HEK293 (cell line): ENCODE results near the gene C5orf47.

ENCODE experiments used
- CTCF ChIA-PET: fragments of 350-600 bp; formaldehyde crosslinking; extraction: SDS; loops from one replicate; lab custom pipeline; 2021; ENCODE audit warnings: antibody characterized with exemption; lab: Yijun Ruan, JAX
- POLR2A ChIA-PET: fragments of 300-600 bp; formaldehyde crosslinking; extraction: SDS; loops from one replicate; lab custom pipeline; 2020; ENCODE audit warnings: antibody characterized with exemption, inconsistent platforms; lab: Yijun Ruan, JAX
- H3K27ac ChIP-seq: fragments of 200-500 bp; sonication (Bioruptor generic); 2 replicates; pipeline ENCODE4 v1.5.1; 2014; ENCODE audit warnings: low read depth, low read length, control low read depth, inconsistent platforms; ENCODE audit errors: extremely low read depth
- H3K36me3 ChIP-seq, 2 experiments: fragments of 200-500 bp in 1 of 2; sonication (Bioruptor generic) in 1 of 2; 1 replicate in 1 of 2; 2 replicates in 1 of 2; pipeline ENCODE4 v1.5.1; 2014 to 2017; ENCODE audit warnings: inconsistent platforms in 2 of 2, low read length in 2 of 2; ENCODE audit not compliant: control insufficient read depth in 2 of 2, insufficient read depth in 1 of 2
- H3K4me1 ChIP-seq: fragments of 200-500 bp; sonication (Bioruptor generic); 2 replicates; pipeline ENCODE4 v1.5.1; 2014; ENCODE audit warnings: mild to moderate bottlenecking, low read length, inconsistent platforms; ENCODE audit not compliant: control insufficient read depth, insufficient read depth
- H3K4me3 ChIP-seq: 2 replicates; pipeline ENCODE4 v1.5.1; 2011; ENCODE audit warnings: low read depth, mild to moderate bottlenecking, control low read depth, low read length, moderate library complexity
- H3K9me3 ChIP-seq: fragments of 200-500 bp; sonication (Bioruptor generic); 2 replicates; pipeline ENCODE4 v1.5.1; 2014; ENCODE audit warnings: low read depth, low read length, inconsistent platforms; ENCODE audit not compliant: control insufficient read depth, insufficient read depth
- EGR2 ChIP-seq: fragments of 450-650 bp; formaldehyde crosslinking; IDR thresholded peaks from 2 replicates; pipeline ENCODE4 v1.5.1; 2016; ENCODE audit warnings: low read depth, missing biosample characterization, missing genetic modification characterization
- FEZF1 ChIP-seq: fragments of 450-650 bp; formaldehyde crosslinking; IDR thresholded peaks from 2 replicates; pipeline ENCODE4 v1.5.1; 2016; ENCODE audit warnings: missing biosample characterization, missing genetic modification characterization
- GLI4 ChIP-seq: fragments of 450-650 bp; formaldehyde crosslinking; IDR thresholded peaks from 2 replicates; pipeline ENCODE4 v1.5.1; 2016; ENCODE audit warnings: missing biosample characterization, missing genetic modification characterization
- HOXA7 ChIP-seq: sonication (generic); formaldehyde crosslinking; IDR thresholded peaks from 2 replicates; pipeline ENCODE4 v1.8.1; 2022; ENCODE audit warnings: missing genetic modification reagents, borderline replicate concordance
- IKZF3 ChIP-seq: fragments of 450-650 bp; IDR thresholded peaks from 2 replicates; pipeline ENCODE4 v1.5.0; 2018; ENCODE audit warnings: missing biosample characterization, mild to moderate bottlenecking, missing genetic modification characterization, moderate library complexity
- RBAK ChIP-seq: fragments of 450-650 bp; formaldehyde crosslinking; IDR thresholded peaks from 2 replicates; pipeline ENCODE4 v1.5.1; 2016; ENCODE audit warnings: missing biosample characterization, missing genetic modification characterization
- YY2 ChIP-seq: fragments of 450-650 bp; formaldehyde crosslinking; IDR thresholded peaks from 2 replicates; pipeline ENCODE4 v1.5.1; 2016; ENCODE audit warnings: missing biosample characterization, missing genetic modification characterization
- ZBTB8A ChIP-seq: fragments of 450-650 bp; formaldehyde crosslinking; IDR thresholded peaks from 2 replicates; pipeline ENCODE4 v1.5.1; 2016; ENCODE audit warnings: missing biosample characterization, missing genetic modification characterization
- ZNF121 ChIP-seq: fragments of 450-650 bp; formaldehyde crosslinking; IDR thresholded peaks from 2 replicates; pipeline ENCODE4 v1.5.1; 2016; ENCODE audit warnings: missing biosample characterization, missing genetic modification characterization
- ZNF184 ChIP-seq: fragments of 450-650 bp; IDR thresholded peaks from 2 replicates; pipeline ENCODE4 v1.5.1; 2018; ENCODE audit warnings: missing biosample characterization, mild to moderate bottlenecking, missing genetic modification characterization
- ZNF214 ChIP-seq: fragments of 450-650 bp; formaldehyde crosslinking; IDR thresholded peaks from 2 replicates; pipeline ENCODE4 v1.5.1; 2017; ENCODE audit warnings: missing biosample characterization, mild to moderate bottlenecking, missing genetic modification characterization, borderline replicate concordance
- ZNF391 ChIP-seq: fragments of 450-650 bp; formaldehyde crosslinking; IDR thresholded peaks from 2 replicates; pipeline ENCODE4 v1.5.1; 2016; ENCODE audit warnings: low read depth, missing biosample characterization, missing genetic modification characterization, borderline replicate concordance
- ZNF621 ChIP-seq: fragments of 450-650 bp; formaldehyde crosslinking; IDR thresholded peaks from 2 replicates; pipeline ENCODE4 v1.5.1; 2017; ENCODE audit warnings: missing biosample characterization, missing genetic modification characterization
- ZNF626 ChIP-seq: fragments of 450-650 bp; sonication (Bioruptor Pico); formaldehyde crosslinking; IDR thresholded peaks from 2 replicates; pipeline ENCODE4 v1.5.1; 2018; ENCODE audit warnings: missing biosample characterization, missing genetic modification characterization, inconsistent platforms
- ZNF791 ChIP-seq: fragments of 450-650 bp; formaldehyde crosslinking; IDR thresholded peaks from 2 replicates; pipeline ENCODE4 v1.5.1; 2016; ENCODE audit warnings: missing biosample characterization, missing genetic modification characterization
- ZSCAN16 ChIP-seq: fragments of 450-650 bp; formaldehyde crosslinking; IDR thresholded peaks from 2 replicates; pipeline ENCODE4 v1.5.1; 2016; ENCODE audit warnings: missing biosample characterization, missing genetic modification characterization
- TF ChIP-seq, protein P1 (sequence below): fragments of 450-650 bp; formaldehyde crosslinking; IDR thresholded peaks from 2 replicates; pipeline ENCODE4 v1.5.1; 2016; ENCODE audit warnings: missing biosample characterization, missing genetic modification characterization, borderline replicate concordance
- TF ChIP-seq, protein P2 (sequence below): fragments of 450-650 bp; formaldehyde crosslinking; IDR thresholded peaks from 2 replicates; pipeline ENCODE4 v1.5.1; 2017; ENCODE audit warnings: missing biosample characterization, missing genetic modification characterization
- TF ChIP-seq, protein P3 (sequence below): fragments of 450-650 bp; formaldehyde crosslinking; IDR thresholded peaks from 2 replicates; pipeline ENCODE4 v1.5.1; 2016; ENCODE audit warnings: missing biosample characterization, missing genetic modification characterization
- TF ChIP-seq, protein P4 (sequence below): fragments of 450-650 bp; formaldehyde crosslinking; optimal IDR thresholded peaks from 2 replicates; pipeline ENCODE3; 2016; ENCODE audit warnings: missing biosample characterization, mild to moderate bottlenecking, missing genetic modification characterization

Gene C5orf47

DNA sequence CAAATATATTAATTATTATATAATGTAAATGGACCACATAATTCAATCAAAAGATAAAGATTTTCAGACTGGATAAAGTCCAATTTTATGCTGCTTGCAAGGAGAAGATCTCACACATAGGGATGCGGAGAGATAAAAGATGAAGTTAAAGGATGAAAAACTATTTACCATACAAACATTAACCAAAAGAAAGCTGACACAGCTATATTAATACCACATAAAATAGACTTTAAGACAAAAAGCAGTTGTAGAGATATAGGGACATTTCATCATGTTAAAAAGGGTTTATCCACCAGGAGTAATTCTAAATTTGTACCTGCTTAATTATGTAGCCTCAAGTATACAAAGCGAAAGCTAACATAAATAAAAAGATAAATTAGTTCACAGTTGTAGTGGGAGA lies 41.3 kb downstream of the C5orf47 start:
- TF ChIP-seq GLI4 (tag by site-specific recombination) = no peak
- TF ChIP-seq ZNF391 = no peak
- TF ChIP-seq ZNF791 (tag by site-specific recombination) = no peak
- TF ChIP-seq ZNF121 (tag by site-specific recombination) = no peak
- TF ChIP-seq, protein P1, sequence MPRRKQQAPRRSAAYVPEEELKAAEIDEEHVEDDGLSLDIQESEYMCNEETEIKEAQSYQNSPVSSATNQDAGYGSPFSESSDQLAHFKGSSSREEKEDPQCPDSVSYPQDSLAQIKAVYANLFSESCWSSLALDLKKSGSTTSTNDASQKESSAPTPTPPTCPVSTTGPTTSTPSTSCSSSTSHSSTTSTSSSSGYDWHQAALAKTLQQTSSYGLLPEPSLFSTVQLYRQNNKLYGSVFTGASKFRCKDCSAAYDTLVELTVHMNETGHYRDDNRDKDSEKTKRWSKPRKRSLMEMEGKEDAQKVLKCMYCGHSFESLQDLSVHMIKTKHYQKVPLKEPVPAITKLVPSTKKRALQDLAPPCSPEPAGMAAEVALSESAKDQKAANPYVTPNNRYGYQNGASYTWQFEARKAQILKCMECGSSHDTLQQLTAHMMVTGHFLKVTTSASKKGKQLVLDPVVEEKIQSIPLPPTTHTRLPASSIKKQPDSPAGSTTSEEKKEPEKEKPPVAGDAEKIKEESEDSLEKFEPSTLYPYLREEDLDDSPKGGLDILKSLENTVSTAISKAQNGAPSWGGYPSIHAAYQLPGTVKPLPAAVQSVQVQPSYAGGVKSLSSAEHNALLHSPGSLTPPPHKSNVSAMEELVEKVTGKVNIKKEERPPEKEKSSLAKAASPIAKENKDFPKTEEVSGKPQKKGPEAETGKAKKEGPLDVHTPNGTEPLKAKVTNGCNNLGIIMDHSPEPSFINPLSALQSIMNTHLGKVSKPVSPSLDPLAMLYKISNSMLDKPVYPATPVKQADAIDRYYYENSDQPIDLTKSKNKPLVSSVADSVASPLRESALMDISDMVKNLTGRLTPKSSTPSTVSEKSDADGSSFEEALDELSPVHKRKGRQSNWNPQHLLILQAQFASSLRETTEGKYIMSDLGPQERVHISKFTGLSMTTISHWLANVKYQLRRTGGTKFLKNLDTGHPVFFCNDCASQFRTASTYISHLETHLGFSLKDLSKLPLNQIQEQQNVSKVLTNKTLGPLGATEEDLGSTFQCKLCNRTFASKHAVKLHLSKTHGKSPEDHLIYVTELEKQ (tag by site-specific recombination) = no peak
- TF ChIP-seq, protein P2, sequence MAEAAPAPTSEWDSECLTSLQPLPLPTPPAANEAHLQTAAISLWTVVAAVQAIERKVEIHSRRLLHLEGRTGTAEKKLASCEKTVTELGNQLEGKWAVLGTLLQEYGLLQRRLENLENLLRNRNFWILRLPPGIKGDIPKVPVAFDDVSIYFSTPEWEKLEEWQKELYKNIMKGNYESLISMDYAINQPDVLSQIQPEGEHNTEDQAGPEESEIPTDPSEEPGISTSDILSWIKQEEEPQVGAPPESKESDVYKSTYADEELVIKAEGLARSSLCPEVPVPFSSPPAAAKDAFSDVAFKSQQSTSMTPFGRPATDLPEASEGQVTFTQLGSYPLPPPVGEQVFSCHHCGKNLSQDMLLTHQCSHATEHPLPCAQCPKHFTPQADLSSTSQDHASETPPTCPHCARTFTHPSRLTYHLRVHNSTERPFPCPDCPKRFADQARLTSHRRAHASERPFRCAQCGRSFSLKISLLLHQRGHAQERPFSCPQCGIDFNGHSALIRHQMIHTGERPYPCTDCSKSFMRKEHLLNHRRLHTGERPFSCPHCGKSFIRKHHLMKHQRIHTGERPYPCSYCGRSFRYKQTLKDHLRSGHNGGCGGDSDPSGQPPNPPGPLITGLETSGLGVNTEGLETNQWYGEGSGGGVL (tag by site-specific recombination) = no peak
- no peak for TF ChIP-seq IKZF3 (tag by site-specific recombination)
- TF ChIP-seq FEZF1 (tag by site-specific recombination) = no peak
- no peak for TF ChIP-seq ZSCAN16
- no peak for TF ChIP-seq ZNF626
- no peak for TF ChIP-seq ZBTB8A (tag by site-specific recombination)
- TF ChIP-seq ZNF621 (tag by site-specific recombination) = no peak
- TF ChIP-seq YY2 = no peak
- TF ChIP-seq HOXA7 (CRISPR knock-in tag) = no peak
- no peak for TF ChIP-seq RBAK (tag by site-specific recombination)
- TF ChIP-seq, protein P3, sequence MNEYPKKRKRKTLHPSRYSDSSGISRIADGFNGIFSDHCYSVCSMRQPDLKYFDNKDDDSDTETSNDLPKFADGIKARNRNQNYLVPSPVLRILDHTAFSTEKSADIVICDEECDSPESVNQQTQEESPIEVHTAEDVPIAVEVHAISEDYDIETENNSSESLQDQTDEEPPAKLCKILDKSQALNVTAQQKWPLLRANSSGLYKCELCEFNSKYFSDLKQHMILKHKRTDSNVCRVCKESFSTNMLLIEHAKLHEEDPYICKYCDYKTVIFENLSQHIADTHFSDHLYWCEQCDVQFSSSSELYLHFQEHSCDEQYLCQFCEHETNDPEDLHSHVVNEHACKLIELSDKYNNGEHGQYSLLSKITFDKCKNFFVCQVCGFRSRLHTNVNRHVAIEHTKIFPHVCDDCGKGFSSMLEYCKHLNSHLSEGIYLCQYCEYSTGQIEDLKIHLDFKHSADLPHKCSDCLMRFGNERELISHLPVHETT (tag by site-specific recombination) = no peak
- TF ChIP-seq, protein P4, sequence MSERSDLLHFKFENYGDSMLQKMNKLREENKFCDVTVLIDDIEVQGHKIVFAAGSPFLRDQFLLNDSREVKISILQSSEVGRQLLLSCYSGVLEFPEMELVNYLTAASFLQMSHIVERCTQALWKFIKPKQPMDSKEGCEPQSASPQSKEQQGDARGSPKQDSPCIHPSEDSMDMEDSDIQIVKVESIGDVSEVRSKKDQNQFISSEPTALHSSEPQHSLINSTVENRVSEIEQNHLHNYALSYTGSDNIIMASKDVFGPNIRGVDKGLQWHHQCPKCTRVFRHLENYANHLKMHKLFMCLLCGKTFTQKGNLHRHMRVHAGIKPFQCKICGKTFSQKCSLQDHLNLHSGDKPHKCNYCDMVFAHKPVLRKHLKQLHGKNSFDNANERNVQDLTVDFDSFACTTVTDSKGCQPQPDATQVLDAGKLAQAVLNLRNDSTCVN (tag by site-specific recombination) = no peak
- no peak for TF ChIP-seq EGR2 (tag by site-specific recombination)
- no peak for TF ChIP-seq ZNF184 (tag by site-specific recombination)
- TF ChIP-seq ZNF214 = no peak
- TF ChIP-seq, all 188 proteins: peak for 0
- H3K27ac ChIP-seq = no peak overlapping the region
- H3K36me3 ChIP-seq = no peaks in the 10 kb centered on the region
- H3K4me1 ChIP-seq = no peaks in the 10 kb centered on the region
- ChIA-PET CTCF (interaction anchor here (0.7 to 1.4 kb wide), 5 partner anchors 10 to 785 kb away, joined by 3 to 4 read pairs (median 3); no protein-coding TSS in a partner anchor), POLR2A (no interaction called here)
- no peaks in the 10 kb centered on the region for H3K9me3 ChIP-seq
- H3K4me3 ChIP-seq = no peak overlapping the region
